Stimulated activated CD4-positive, alpha-beta T cell treated with anti-CD3 and anti-CD28 coated beads, Interleukin-4, amount 100 ng/mL, for 48 hours (primary cell): ENCODE results near the gene LHX8.
"Not testable (repeated sequence)": the region's sequence is repeated elsewhere in the genome, so short reads cannot be mapped to it uniquely, and the experiment has no call there.

Experiments used
- DNase-seq, 2 donors: peaks; one replicate each; pipeline ENCODE4 v3.0.0-alpha.2; 2020; ENCODE audit warnings: low read depth in 2 of 2

LHX8 gene

GRCh38 chr1:75133750-75134646 is at the start of gene LHX8:
TSS of gene LHX8 (plus strand) at chr1:75134388. CDS start at chr1:75136615, 2,227 bp downstream.
- no peak for DNase-seq

GRCh38 chr1:75085931-75086330 is 48.3 kb upstream of the LHX8 start:
- no peak for DNase-seq

- DNase-seq: no peak
These were observed 46.9 kb upstream of the LHX8 start for GRCh38 chr1:75087278-75087677.

GRCh38 chr1:75092141-75092540 is 42.0 kb upstream of the LHX8 start:
- DNase-seq: no peak

GRCh38 chr1:75097654-75098053 is 36.5 kb upstream of the LHX8 start:
- no peak for DNase-seq

- no peak for DNase-seq
These were observed 34.6 kb upstream of the LHX8 start for GRCh38 chr1:75099581-75099980.

- no peak for DNase-seq
These were observed 33.6 kb upstream of the LHX8 start for GRCh38 chr1:75100481-75101092.

GRCh38 chr1:75112362-75112951 is 21.7 kb upstream of the LHX8 start:
- DNase-seq: not testable (repeated sequence)

- no peak for DNase-seq
These were observed 18.5 kb upstream of the LHX8 start for GRCh38 chr1:75115654-75116053.

GRCh38 chr1:75123756-75124155 is 10.4 kb upstream of the LHX8 start:
- DNase-seq: no peak

GRCh38 chr1:75124510-75124909 is 9.7 kb upstream of the LHX8 start:
- no peak for DNase-seq

GRCh38 chr1:75125161-75125726 is 8.9 kb upstream of the LHX8 start:
- no peak for DNase-seq

- DNase-seq: no peak
These were observed 7.5 kb upstream of the LHX8 start for GRCh38 chr1:75126611-75127101.

- DNase-seq: no peak
These were observed 6.1 kb upstream of the LHX8 start for GRCh38 chr1:75127916-75128717.

- DNase-seq: no peak
These were observed 4.6 kb upstream of the LHX8 start for GRCh38 chr1:75129660-75129982.

GRCh38 chr1:75129983-75130789 is 4.0 kb upstream of the LHX8 start:
- no peak for DNase-seq

- no peak for DNase-seq
These were observed 3.2 kb upstream of the LHX8 start for GRCh38 chr1:75130865-75131564.

- DNase-seq: no peak
These were observed 2.5 kb upstream of the LHX8 start for GRCh38 chr1:75131565-75132241.

GRCh38 chr1:75132242-75132811 is 1.9 kb upstream of the LHX8 start:
- DNase-seq: no peak
